HT-29 (cell line): ENCODE measurements around the gene TIMP3. TPM values are rescaled to one million over a fixed set of nuclear protein-coding genes. Genes with fewer than 3 reads are reported as not detected.

Experiments used
- DNase-seq: peaks from one replicate; pipeline ENCODE4 v3.0.0-alpha.2; 2015; ENCODE audit warnings: low spot score
- total RNA-seq: library from RNA; depleted of rRNA; stranded (reverse); fragments of >200 nt; shearing (Covaris generic); gene quantifications from 2 replicates; pipeline ENCODE4 v1.2.3, GENCODE V29; 2014

Gene TIMP3
- total RNA-seq, 1 experiment from 2014 or later, result not detected

DNA sequence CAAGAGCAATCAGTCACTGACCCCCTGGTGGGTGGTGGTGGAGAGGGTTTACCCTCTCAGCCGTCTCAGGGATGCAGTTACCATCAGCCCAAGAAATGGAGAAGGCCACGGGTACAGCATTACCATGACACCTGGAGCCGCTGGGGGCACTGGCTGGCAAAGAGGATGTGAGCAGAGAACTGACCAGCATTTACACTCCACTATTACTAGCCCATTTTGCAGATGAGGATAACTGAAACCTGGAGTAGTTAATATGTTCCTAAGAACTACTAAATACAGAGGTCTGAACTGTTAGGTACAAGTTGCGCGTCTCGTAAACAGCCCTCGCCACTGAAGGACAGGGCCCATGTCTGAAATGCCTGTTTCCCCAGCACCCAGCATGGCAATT is 79.0 kb downstream of the TIMP3 start:
- DNase-seq, result no peak

DNA sequence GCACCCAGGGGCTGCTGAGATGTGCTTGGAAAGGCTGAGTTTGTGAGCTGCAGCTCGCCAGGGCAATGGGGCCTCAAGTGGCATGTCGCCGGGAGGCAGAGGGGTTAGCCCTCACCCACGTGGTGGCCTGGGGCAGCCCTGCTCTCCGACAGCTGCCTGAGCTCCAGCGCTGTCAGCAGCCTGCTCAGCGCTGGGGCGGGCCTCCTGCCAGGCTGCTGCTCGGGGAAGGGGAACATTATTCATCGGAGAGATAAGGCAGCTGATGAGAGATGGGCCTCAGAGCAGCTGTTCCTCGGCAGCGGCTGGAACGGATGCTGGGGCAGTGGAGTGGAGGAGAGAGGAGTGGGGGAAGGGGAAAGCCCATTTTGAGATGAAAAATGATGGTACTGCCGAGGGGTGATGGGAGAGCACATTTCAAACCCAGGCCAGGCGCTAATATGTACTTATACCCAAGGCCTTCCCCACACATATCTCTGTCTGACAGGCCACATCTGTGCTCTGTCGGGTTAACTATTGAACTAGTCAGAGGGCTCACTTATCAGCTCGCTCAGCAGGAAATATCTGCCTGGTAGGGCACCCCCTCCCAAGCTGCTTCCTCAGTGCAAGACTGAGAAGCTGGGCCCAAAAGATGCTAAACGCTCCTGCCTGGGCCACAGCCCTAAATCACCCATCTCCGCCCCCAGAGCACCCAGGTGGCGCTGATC is 79.5 kb downstream of the TIMP3 start:
- no peak for DNase-seq

DNA sequence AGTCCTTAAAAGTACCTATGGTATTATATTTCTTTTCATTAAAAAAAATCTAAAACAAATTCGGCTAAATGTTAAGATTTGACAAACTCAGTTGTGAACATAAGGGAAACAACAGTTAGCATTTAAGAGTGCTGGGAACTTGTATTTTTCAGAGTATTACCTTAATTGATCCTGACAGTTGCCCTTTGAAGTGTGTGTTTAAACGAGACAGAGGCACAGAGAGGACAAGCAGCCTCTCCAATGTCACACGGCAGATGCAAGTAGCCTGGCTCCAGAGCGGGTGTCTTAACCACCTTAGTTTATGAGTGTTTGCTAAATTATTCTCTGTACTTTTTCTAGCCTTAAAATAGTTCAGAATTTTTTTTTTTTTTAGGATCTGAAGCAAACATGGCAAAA is 80.9 kb downstream of the TIMP3 start:
- DNase-seq, result no peak

DNA sequence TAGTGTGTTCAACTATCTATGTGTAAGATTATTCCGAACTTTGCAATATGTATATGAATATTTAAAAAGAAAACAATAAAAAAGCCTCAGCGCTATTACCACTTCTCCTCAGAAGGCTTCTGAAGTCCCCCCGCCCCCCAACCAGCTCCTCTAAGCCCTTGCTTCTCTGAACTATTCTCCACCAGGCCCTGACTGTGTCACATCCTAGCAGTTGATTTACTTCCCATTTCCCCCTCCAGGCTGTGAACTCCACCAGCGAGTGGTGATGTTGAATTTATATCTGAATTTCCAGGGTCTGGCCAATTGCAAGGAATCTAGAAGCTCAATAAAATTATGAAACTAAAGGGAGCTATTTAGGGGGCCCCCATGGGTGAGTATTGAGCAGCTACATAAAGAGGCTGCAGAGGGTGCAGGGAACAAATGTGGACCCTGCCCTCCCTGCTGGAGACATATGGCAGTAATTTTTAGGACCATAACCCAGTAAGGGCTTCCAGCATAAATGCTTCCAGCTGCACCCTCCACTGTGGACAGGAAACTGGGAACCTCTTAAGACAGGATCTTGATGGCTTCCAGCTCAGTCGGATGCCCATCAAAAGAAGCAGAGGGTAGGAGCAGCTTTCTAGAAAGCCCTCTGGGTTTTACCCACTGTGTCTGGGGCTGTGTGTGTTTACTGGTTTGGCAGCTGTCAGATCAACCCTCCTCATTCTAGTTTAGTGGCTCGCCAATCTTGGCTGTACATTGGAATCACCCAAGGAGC is 81.4 kb downstream of the TIMP3 start:
- DNase-seq, result no peak

DNA sequence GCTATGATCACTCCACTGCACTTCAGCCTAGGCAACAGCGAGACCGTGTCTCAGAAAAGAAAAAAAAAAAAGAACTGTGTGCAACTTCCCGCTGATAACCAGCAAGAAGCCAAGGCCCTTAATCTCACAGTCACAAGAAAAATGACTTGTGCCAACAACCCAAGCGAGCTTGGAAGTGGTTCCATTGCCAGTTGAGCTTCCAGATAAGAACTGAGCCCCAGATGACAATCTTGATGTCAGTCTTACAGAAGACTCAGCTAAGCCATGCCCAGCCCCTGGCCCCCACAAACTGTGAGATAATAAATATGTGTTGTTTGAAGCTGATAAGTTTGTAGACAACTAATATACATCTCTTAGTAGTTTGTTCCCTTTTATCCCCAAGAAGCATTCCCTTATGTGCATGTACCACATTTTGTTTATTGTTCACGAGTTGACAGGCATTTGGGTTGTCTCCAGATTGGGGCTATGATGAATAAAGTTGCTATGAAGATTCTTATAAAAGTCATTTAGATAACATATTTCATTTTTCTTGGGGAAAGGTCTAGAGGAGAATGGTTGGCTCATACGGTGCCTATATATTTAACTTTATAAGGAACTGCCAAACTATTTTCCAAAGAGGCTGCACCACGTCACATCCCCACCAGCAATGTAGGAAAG is 85.9 kb downstream of the TIMP3 start:
- DNase-seq, result no peak

DNA sequence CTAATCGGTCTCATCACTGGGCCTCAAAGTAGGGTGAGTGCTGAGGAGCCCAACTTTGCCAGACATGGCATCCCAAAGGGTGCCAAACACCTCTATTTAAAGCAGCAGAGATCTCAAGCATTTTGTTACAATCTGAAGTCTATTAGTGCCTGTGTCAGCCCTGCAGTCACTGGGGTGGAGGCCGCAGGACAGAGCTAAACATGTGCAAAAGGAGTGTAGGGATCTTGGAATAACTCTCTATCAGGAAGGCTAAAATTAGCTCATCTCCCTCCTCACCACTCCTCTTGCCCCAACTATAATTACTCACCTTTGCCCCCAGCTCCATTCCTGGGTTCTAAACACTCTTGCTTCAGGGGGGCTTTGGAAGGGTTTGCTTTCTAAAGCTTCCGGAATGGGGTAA is 87.5 kb downstream of the TIMP3 start:
- DNase-seq, result no peak

DNA sequence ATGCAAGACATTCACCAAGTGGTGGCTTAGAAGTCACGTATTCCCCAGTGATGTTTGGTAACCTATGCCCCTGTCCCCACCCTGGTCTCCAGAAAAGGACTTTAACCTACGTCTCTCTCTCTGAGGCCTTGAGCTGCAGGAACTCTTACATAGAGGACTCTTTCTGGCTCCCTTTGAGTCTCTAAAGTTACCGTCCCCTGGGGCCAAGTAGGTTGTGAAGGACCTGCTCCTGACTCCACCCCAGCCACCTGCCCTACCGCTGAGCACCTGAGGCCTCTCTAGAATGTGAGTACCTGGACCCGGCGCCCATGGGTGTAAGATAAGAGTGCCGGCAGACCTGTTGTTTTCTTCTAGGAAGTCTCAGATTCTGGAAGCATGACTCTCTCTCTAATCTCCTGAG is 95.4 kb downstream of the TIMP3 start:
- no peak for DNase-seq

DNA sequence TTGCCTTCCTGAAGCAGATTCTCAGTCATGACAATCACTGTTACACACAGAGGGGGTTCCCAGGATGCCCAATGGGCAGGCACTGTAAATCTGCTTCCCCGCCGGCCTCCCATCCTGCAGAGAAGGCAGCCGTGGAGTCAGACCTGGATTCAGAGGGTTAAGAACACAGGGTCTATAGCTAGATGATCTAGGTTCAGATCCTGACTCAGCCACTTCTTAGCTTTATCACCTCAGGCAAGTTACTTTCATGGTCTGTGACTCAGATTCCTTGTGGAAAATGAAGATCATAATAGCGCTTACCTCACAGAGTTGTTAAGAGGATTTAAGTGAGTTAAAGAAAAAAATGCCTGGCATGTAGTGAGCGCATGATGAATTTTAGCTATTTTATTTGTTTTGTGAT is 95.9 kb downstream of the TIMP3 start:
- no peak for DNase-seq

DNA sequence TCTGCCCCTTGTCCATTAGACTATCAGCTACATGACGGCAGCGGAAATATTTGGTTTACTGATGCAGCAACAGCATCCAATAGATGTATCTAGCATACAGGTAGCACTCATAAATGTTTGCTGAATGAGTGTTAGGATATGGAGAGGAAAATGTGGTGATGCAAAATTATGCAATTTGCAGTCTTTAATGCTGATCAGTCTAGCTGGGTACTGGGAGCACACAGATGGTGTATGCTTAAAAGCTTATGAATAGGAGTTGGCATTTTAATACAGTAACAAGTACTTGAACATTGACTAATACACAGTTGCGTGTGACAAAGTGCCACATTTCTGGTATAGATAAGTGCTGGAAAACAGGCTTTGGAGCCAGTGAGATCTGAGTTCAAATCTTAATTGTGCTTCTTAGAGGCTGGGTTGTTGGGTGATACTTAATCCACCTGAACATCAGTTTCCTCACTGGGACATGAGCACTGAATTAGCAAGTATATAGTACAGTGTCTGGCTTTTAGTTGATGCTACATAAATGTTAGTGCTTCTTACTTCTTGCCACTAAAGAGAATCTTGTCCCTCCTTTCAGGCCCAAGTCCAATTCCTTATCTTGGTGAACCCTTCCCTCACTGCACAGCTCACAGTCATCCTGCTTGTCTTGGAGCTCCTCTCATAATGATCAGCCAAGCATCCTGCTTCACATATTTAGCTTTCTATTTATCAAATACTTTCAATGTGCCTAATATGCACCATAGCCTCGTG is 99.6 kb downstream of the TIMP3 start:
- no peak for DNase-seq

DNA sequence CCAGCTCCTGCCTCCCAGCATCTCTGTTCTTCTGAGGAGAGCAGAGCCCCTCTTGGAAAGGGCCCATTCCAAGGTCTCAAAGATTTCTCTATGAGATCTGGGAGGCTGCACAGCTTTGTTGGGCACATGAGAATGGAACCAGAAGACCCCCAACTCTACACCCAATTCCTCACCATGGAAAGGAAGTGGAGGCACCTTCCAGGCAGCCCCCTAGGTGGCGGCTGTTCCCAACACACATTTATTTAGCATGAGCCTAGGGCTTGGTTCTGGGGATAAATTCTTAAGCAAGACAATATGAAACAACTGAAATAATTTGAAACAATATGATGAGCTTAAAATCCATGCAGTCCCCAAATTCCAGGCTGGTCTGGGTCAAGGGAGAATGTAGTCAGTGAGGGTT is 100.4 kb downstream of the TIMP3 start:
- no peak for DNase-seq

DNA sequence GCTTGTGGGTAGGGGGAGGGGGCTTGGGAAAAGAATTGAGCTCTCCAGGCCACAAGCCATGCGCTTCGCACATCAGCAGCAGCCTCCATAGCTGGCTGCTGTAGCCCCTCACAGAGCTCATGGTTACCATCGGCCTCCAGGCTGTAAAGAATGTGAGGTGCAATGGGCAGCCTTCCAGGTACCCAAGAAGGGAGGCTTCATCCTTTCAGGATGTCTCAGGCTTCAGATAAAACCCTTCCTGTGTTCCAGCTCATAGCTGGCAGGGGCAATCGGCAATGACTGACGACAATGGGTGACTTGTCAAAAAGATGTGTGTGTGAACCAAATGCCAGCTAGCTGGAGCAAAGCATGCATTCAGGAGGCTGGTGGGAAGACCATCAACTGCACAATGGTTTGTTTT is 102.0 kb downstream of the TIMP3 start:
- DNase-seq, result no peak

DNA sequence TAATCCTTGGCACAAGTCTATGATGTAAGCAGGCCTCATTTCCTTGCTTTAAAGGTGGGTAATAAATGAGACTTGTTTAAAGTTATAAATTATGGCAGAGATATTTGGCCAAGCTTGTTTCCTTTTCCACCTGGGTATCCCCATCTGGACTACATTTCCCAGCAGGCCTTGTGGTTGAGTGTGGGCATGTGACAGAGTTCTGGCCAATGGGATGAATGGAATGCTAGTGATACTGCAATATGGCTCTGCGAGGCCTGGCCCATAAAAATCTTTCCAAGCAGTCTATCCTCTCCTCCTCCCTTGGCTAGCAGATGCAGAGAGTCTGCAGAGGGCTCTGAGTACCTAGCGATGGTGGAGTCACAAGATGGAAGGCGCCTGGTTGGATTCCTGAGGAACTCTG is 102.5 kb downstream of the TIMP3 start:
- peak; percentile 22 for DNase-seq

DNA sequence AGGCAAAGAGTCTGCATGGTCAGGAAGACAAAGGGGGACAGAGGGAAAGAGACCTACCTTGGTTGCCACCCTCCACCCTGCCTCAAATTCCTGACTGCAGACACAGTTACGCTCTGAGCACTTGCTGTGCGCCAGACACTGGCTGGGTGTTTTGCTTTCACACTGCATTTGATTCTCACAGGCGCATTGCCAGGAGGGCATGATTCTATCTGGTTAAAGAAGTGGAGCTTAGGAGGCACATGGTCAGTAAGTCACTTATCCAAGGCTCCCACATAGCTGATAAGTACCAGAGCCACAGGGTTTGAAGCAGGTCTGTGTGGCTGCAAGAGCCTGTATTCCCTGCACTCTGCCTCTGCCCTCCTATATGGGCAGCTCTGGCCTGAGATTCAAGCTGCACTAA is 103.9 kb downstream of the TIMP3 start:
- DNase-seq, result no peak

DNA sequence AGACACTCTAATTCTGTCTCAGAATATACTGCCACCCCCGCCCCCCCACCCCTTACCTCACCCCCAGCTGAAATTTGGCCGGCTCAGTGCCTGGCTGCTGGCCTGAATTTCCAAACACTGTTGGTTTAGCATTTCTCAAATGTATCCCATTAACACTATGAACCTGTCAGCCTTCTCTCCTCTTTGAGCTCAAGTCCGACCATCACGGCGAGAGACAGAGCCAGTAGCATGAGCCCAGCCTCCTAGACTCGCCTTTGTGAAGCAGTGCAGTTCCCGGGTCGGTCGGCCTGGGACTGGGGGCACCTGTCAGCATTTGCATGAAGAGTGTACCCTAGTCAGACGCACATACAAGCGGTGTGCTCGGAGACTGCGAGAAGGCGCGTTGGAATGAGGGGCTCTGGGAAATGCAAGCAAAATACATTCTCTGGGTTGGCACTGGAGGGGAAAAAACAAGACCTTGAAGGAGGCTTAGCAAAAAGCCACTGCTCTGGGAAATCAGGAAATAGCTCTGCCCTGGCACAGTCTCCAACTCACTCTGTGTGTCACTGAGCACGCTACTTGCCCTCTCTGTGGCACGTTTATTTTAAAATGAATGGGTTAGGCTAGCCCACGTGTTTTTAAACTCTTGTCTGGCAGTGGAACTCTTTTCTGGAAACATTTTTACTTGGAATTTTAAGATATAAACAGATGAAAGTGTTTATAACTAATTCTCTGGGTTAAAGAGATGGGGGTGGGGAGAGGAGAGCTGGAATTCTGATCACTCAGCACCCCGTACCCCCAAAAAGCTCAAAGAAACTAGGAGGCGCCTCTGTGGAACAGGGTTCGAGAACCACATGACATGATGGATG is 108.3 kb downstream of the TIMP3 start:
- DNase-seq, result no peak

DNA sequence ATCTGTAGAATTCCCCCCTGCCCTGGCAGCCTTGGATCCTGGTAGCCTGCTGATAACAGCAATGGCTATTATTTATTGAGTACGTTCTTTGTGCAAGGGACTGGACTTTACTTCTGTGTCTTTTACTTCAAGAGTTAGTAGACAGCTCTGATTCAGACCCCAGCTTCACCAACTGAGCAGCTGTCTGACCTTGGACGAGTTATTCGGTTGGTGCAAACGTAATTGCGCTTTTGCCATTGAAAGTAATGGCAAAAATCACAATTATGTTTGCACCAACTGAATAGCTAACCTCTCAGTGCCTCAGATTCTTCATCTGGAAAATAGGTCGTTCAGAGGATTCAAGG is 108.9 kb downstream of the TIMP3 start:
- DNase-seq, result no peak

DNA sequence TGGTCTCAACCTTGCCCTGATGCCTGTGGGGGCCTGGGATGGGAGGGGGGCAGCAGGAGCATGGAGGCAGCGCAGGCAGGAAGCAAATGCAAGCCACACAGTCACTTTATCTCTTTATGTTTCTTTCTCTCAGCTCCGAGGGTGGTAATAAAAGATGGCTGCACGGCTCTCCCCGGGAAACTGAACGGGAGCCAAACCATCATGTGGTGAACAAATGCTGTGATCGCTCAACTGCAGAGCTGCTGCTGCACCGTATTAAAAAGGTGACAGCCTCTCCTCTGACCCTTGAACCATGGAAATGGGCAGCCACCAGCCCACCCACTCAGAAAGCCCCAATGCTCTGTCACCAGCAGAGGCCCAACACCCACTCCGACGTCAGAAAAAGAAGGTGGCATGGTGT is 110.0 kb downstream of the TIMP3 start:
- DNase-seq, result no peak
